Tibial nerve (tissue), 4 donors: ENCODE results near the gene GARRE1. TPM values are rescaled to one million over a fixed set of nuclear protein-coding genes. Genes with fewer than 3 reads are reported as not detected.

Experiments
- DNase-seq, 2 donors: peaks; one replicate each; pipeline ENCODE4 v3.0.0-alpha.2; 2019; ENCODE audit warnings: low spot score in 2 of 2
- H3K27ac ChIP-seq, 4 donors: fragments of 200-600 bp; sonication (generic) in 3 of 4; one replicate each; pipeline ENCODE4 v1.5.1; 2017 to 2019; ENCODE audit warnings: mild to moderate bottlenecking in 1 of 4
- H3K27me3 ChIP-seq, 2 donors: fragments of 200-600 bp; sonication (generic) in 1 of 2; one replicate each; pipeline versions ENCODE4 v1.5.1 to v1.6.0; 2017 to 2019
- H3K36me3 ChIP-seq, 3 donors: fragments of 200-600 bp; sonication (generic); one replicate each; pipeline ENCODE4 v1.5.1; 2018 to 2019
- H3K4me1 ChIP-seq, 4 donors: fragments of 200-600 bp; sonication (generic) in 3 of 4; one replicate each; pipeline ENCODE4 v1.5.1; 2017 to 2019
- H3K4me3 ChIP-seq, 4 donors: fragments of 200-600 bp; sonication (generic) in 3 of 4; one replicate each; pipeline ENCODE4 v1.5.1; 2017 to 2019; ENCODE audit warnings: mild to moderate bottlenecking in 1 of 4, moderate library complexity in 1 of 4
- H3K9me3 ChIP-seq, 4 donors: fragments of 200-600 bp; sonication (generic) in 3 of 4; one replicate each; pipeline ENCODE4 v1.5.1; 2017 to 2019
- CTCF ChIP-seq, 5 experiments: fragments of 200-600 bp in 3 of 5; fragments of 450-650 bp in 2 of 5; sonication (generic) in 3 of 5; IDR thresholded peaks; one replicate each; pipeline ENCODE4 v1.5.1; 2016 to 2019; ENCODE audit warnings: antibody characterized with exemption in 5 of 5, mild to moderate bottlenecking in 3 of 5, moderate library complexity in 2 of 5
- EP300 ChIP-seq, 2 donors: sonication (generic); formaldehyde crosslinking; IDR thresholded peaks; one replicate each; pipeline ENCODE4 v1.6.1; 2017; ENCODE audit warnings: antibody characterized with exemption in 2 of 2, mild to moderate bottlenecking in 1 of 2
- POLR2A ChIP-seq, 2 donors: fragments of 450-650 bp; IDR thresholded peaks; one replicate each; pipeline ENCODE4 v1.6.1; 2017; ENCODE audit warnings: antibody characterized with exemption in 2 of 2, mild to moderate bottlenecking in 2 of 2, moderate library complexity in 2 of 2
- WGBS, 2 donors: methylation state at CpG; one replicate each; pipeline ENCODE4 v1.1.5; 2018; 5-methylcytosine and 5-hydroxymethylcytosine counted together
- total RNA-seq, 4 donors: library from RNA; depleted of rRNA; stranded (reverse); fragments of >200 nt; gene quantifications; one replicate each; pipeline ENCODE4 v1.1.0, GENCODE V29; 2016

GARRE1 gene
- total RNA-seq, 4 donors from 2014 or later, result 21.6 to 35.4 (median 30.9) TPM

GRCh38 chr19:34220472-34221063 is 33.8 kb upstream of the GARRE1 start:
- Histone ChIP-seq H3K4me1 (peaks cover 0 to 30% (median 0%) of the 10 kb centered on the region in 4 donors), H3K4me3 (no peak overlapping the region), H3K9me3 (no peaks in the 10 kb centered on the region), H3K27me3 (no peaks in the 10 kb centered on the region), H3K36me3 (peaks cover 0 to 85% (median 16%) of the 10 kb centered on the region in 3 donors), H3K27ac (no peak overlapping the region)
- 67 to 68% methylated on average over 4 of the region's 4 CpGs for WGBS, 2 donors
- DNase-seq, result peak; percentile 27 to 86
- TF ChIP-seq EP300 (IDR thresholded peaks at IDR 0.05) (no peak), CTCF (IDR thresholded peaks at IDR 0.05) (peak; percentile 46 to 65 (median 51)), POLR2A (IDR thresholded peaks at IDR 0.05) (no peak)

- peaks cover 0 to 35% (median 0%) of the 10 kb centered on the region in 4 donors for H3K4me1 ChIP-seq
These were observed 32.0 kb upstream of the GARRE1 start for GRCh38 chr19:34222386-34222785.

GRCh38 chr19:34224996-34225658 is 29.2 kb upstream of the GARRE1 start:
- Histone ChIP-seq H3K36me3 (peaks cover 0 to 99% (median 16%) of the 10 kb centered on the region in 3 donors), H3K27ac (no peak overlapping the region), H3K4me1 (peaks cover 0 to 24% (median 3%) of the 10 kb centered on the region in 4 donors), H3K27me3 (no peaks in the 10 kb centered on the region), H3K9me3 (no peaks in the 10 kb centered on the region), H3K4me3 (no peak overlapping the region)
- TF ChIP-seq CTCF (IDR thresholded peaks at IDR 0.05) (no peak), POLR2A (IDR thresholded peaks at IDR 0.05) (no peak), EP300 (IDR thresholded peaks at IDR 0.05) (no peak)
- no peak for DNase-seq
- WGBS, 2 donors, result 72 to 74% methylated on average over 2 of the region's 2 CpGs

More at GRCh38 chr19:34222386-34222785, 32.0 kb upstream of the GARRE1 start:
- H3K36me3 ChIP-seq, result peaks cover 0 to 88% (median 16%) of the 10 kb centered on the region in 3 donors
- WGBS, 2 donors, result 80 to 81% methylated on average over 1 of the region's 1 CpG
- H3K4me3 ChIP-seq, result no peak overlapping the region
- H3K9me3 ChIP-seq, result no peaks in the 10 kb centered on the region
- DNase-seq, result no peak
- TF ChIP-seq CTCF (IDR thresholded peaks at IDR 0.05) (no peak), POLR2A (IDR thresholded peaks at IDR 0.05) (no peak), EP300 (IDR thresholded peaks at IDR 0.05) (no peak)
- H3K27me3 ChIP-seq, result no peaks in the 10 kb centered on the region
- no peak overlapping the region for H3K27ac ChIP-seq

GRCh38 chr19:34225659-34226015 is 28.7 kb upstream of the GARRE1 start:
- H3K4me3 ChIP-seq, result no peak overlapping the region
- peaks cover 0 to 19% (median 3%) of the 10 kb centered on the region in 4 donors for H3K4me1 ChIP-seq
- no peak for TF ChIP-seq EP300 (IDR thresholded peaks at IDR 0.05)
- TF ChIP-seq POLR2A (IDR thresholded peaks at IDR 0.05), result no peak
- TF ChIP-seq CTCF (IDR thresholded peaks at IDR 0.05), result no peak
- no peak overlapping the region for H3K27ac ChIP-seq
- no peak for DNase-seq
- no peaks in the 10 kb centered on the region for H3K9me3 ChIP-seq
- peaks cover 0 to 99% (median 16%) of the 10 kb centered on the region in 3 donors for H3K36me3 ChIP-seq
- H3K27me3 ChIP-seq, result no peaks in the 10 kb centered on the region

GRCh38 chr19:34226036-34226435 is 28.3 kb upstream of the GARRE1 start:
- H3K9me3 ChIP-seq, result no peaks in the 10 kb centered on the region
- peak overlapping the region in 1 of 4 donors; percentile 22 for H3K27ac ChIP-seq
- H3K4me3 ChIP-seq, result no peak overlapping the region
- no peaks in the 10 kb centered on the region for H3K27me3 ChIP-seq
- H3K36me3 ChIP-seq, result peaks cover 0 to 99% (median 16%) of the 10 kb centered on the region in 3 donors
- TF ChIP-seq POLR2A (IDR thresholded peaks at IDR 0.05) (no peak), CTCF (IDR thresholded peaks at IDR 0.05) (no peak), EP300 (IDR thresholded peaks at IDR 0.05) (no peak)
- no peak for DNase-seq
- H3K4me1 ChIP-seq, result peaks cover 0 to 19% (median 3%) of the 10 kb centered on the region in 4 donors
- 92 to 96% methylated on average over 2 of the region's 2 CpGs for WGBS, 2 donors
